Peyer's patch (tissue), 4 donors: Measurements from ENCODE around the gene DENND2C. TPM values are rescaled to one million over a fixed set of nuclear protein-coding genes. Genes with fewer than 3 reads are reported as not detected.

ENCODE experiments used
- DNase-seq, 3 donors: peaks; one replicate each; pipeline ENCODE4 v3.0.0-alpha.2; 2017 to 2019
- H3K27ac ChIP-seq, 4 donors: fragments of 200-600 bp; sonication (generic); one replicate each; pipeline ENCODE4 v1.5.1; 2016 to 2019
- H3K27me3 ChIP-seq, 2 donors: fragments of 200-600 bp; sonication (generic); one replicate each; pipeline ENCODE4 v1.5.1; 2019
- H3K36me3 ChIP-seq, 3 donors: fragments of 200-600 bp; sonication (generic); one replicate each; pipeline ENCODE4 v1.5.1; 2016 to 2019
- H3K4me1 ChIP-seq, 4 donors: fragments of 200-600 bp; sonication (generic); one replicate each; pipeline ENCODE4 v1.5.1; 2016 to 2019
- H3K4me3 ChIP-seq, 4 donors: fragments of 200-600 bp; sonication (generic); 1 replicate in 3 of 4; 2 replicates in 1 of 4; pipeline ENCODE4 v1.5.1; 2016 to 2019; ENCODE audit warnings: mild to moderate bottlenecking in 1 of 4
- H3K9me3 ChIP-seq, 4 donors: fragments of 200-600 bp; sonication (generic); one replicate each; pipeline ENCODE4 v1.5.1; 2016 to 2019; ENCODE audit warnings: mild to moderate bottlenecking in 1 of 4
- CTCF ChIP-seq, 6 experiments: fragments of 450-650 bp in 4 of 6; fragments of 200-600 bp in 2 of 6; sonication (generic) in 1 of 6; IDR thresholded peaks; one replicate each; pipeline ENCODE4 v1.5.1; 2017 to 2019; ENCODE audit warnings: antibody characterized with exemption in 6 of 6, mild to moderate bottlenecking in 3 of 6, moderate library complexity in 1 of 6
- POLR2A ChIP-seq, 2 donors: fragments of 450-650 bp; IDR thresholded peaks; one replicate each; pipeline ENCODE4 v1.5.1; 2017; ENCODE audit warnings: antibody characterized with exemption in 2 of 2, mild to moderate bottlenecking in 2 of 2, moderate library complexity in 2 of 2
- total RNA-seq, 4 donors: library from RNA; depleted of rRNA; stranded (reverse); fragments of >200 nt; gene quantifications; one replicate each; pipeline ENCODE4 v1.1.0, GENCODE V29; 2016

Gene DENND2C
- total RNA-seq, 4 donors from 2014 or later, result 0.35 to 17.3 (median 0.82) TPM

GRCh38 chr1:114700036-114700600 is 30.3 kb upstream of the DENND2C start:
- no peaks in the 10 kb centered on the region for H3K4me1 ChIP-seq
- peaks cover 0 to 6% (median 0%) of the 10 kb centered on the region in 3 donors for H3K36me3 ChIP-seq
- no peak for DNase-seq
- H3K9me3 ChIP-seq, result no peaks in the 10 kb centered on the region
- TF ChIP-seq CTCF (IDR thresholded peaks at IDR 0.05) (no peak), POLR2A (IDR thresholded peaks at IDR 0.05) (no peak)
- no peaks in the 10 kb centered on the region for H3K27me3 ChIP-seq
- H3K27ac ChIP-seq, result no peak overlapping the region
- no peak overlapping the region for H3K4me3 ChIP-seq

DNA sequence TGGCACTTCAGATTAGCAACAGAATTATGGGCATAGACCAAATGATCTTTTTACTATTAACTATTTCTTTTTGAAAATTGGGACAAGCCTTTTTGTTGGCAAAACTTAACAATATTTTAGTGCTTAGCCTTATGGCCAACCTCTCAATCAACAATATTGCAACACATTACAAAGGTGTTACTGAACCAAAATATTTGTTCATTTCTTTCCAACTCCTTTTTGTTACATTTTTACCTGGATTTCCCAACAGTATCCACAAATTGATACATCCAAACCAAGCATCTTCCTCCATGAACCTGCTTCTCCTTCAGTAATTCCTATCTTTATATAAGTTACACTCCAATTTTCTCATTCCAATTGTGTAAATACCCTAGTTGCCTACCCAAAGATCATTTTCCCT is 27.0 kb upstream of the DENND2C start:
- Histone ChIP-seq H3K27me3 (no peaks in the 10 kb centered on the region), H3K4me3 (no peak overlapping the region), H3K9me3 (no peaks in the 10 kb centered on the region), H3K27ac (no peak overlapping the region), H3K36me3 (no peaks in the 10 kb centered on the region), H3K4me1 (no peaks in the 10 kb centered on the region)
- TF ChIP-seq POLR2A (IDR thresholded peaks at IDR 0.05) (no peak), CTCF (IDR thresholded peaks at IDR 0.05) (no peak)
- DNase-seq, result no peak

- DNase-seq, result no peak
Observed at GRCh38 chr1:114695430-114696058, 25.7 kb upstream of the DENND2C start, which contains the start of gene AMPD1. TSS of gene AMPD1 (minus strand) at chr1:114695546. CDS start at chr1:114695471, 75 bp downstream.

DNA sequence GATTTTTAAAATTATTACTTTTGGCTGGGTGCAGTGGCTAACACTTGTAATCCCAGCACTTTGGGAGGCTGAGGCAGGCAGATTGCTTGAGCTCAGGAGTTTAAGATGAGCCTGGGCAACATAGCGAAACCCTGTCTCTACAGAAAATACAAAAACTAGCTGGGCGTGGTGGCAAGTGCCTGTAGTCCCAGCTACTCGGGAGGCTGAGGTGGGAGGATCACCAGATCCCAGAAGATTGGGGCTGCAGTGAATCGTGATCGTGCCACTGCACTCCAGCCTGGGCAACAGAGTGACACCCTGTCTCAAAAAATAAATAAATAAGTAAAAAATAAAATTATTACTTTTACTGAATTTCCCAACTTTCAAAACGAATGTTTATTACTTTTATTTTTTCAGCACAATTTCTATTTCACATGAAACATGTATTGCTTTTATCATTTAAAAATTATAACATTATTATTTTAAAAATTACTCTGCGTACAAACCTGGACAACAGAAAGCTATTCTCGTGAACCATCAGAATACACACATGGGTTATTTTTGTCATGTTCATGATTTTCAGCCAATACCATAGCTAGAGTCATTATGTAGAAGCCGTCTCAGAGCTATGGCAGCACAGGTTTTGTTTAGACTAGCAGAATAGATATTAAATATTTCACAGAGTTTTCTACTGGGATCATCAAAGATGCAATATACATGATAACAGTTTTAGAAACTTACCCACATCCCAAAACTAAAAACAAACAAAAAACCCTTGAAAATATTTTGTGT is 24.9 kb upstream of the DENND2C start:
- Histone ChIP-seq H3K36me3 (no peaks in the 10 kb centered on the region), H3K27ac (no peak overlapping the region), H3K27me3 (no peaks in the 10 kb centered on the region), H3K4me3 (no peak overlapping the region), H3K4me1 (no peaks in the 10 kb centered on the region), H3K9me3 (no peaks in the 10 kb centered on the region)
- TF ChIP-seq POLR2A (IDR thresholded peaks at IDR 0.05), result no peak
- TF ChIP-seq CTCF (IDR thresholded peaks at IDR 0.05), result no peak
- DNase-seq, result no peak

More at GRCh38 chr1:114695430-114696058, 25.7 kb upstream of the DENND2C start, which contains the start of gene AMPD1:
- H3K9me3 ChIP-seq, result no peaks in the 10 kb centered on the region
- no peaks in the 10 kb centered on the region for H3K36me3 ChIP-seq
- no peak for TF ChIP-seq POLR2A (IDR thresholded peaks at IDR 0.05)
- TF ChIP-seq CTCF (IDR thresholded peaks at IDR 0.05), result no peak
- no peak within 1 kb of the TSS for H3K27ac ChIP-seq
- no peaks in the 10 kb centered on the region for H3K27me3 ChIP-seq
- H3K4me1 ChIP-seq, result no peaks in the 10 kb centered on the region
- H3K4me3 ChIP-seq, result no peak within 1 kb of the TSS

DNA sequence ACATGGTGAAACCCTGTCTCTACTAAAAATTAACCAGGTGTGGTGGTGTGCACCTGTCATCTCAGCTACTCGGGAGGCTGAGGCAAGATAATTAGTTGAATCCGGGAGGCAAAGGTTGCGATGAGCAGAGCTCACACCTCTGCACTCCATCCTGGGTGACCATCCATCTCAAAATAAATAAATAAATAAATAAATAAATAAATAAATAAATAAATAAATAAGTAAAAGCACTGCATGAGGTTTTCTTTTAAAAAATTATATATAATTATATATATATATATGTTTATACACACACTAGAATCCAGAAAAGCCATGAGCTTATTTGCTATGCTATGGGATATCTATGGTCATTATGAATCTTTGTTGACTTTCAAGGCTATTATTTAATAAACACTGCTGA is 23.1 kb upstream of the DENND2C start:
- TF ChIP-seq POLR2A (IDR thresholded peaks at IDR 0.05), result no peak
- TF ChIP-seq CTCF (IDR thresholded peaks at IDR 0.05), result no peak
- Histone ChIP-seq H3K4me1 (no peaks in the 10 kb centered on the region), H3K27ac (no peak overlapping the region), H3K36me3 (no peaks in the 10 kb centered on the region), H3K4me3 (no peak overlapping the region), H3K9me3 (no peaks in the 10 kb centered on the region), H3K27me3 (no peaks in the 10 kb centered on the region)
- no peak for DNase-seq
